HG03565 (cell line): ENCODE measurements around the gene CCL16.

Experiments
- ATAC-seq: cut with Tn5 transposase; IDR thresholded peaks from one replicate; pipeline ENCODE4 v1.9.1; 2021; ENCODE audit warnings: mild to moderate bottlenecking, moderate library complexity; ENCODE audit not compliant: unreplicated experiment

The CCL16 gene

DNA sequence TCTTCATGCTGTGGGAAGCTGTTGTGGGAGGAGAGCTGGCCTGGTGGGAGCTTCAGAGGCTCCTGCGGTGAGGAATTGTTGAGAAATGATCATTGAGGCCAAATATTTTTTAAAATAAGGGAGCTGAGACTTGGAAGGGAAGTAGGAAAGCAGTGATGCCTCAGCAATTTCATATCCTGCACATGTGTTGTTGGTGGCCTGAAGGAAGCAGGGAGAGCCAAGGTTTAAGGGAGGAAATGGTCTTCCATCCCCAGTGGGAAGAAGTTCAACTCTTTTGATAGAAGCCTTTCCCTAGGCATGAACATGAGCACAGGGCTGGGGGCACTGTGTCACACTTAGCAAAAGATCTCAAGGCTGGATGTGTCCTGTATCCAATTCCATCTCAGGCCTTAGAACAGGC is 5.3 kb upstream of the CCL16 start, which contains the start of gene CCL14:
Gene CCL14, minus strand, starts transcription at position 87 of the 400 bp plus-strand sequence. Its CDS starts 80 bp downstream, at position 7.
- no peak for ATAC-seq

DNA sequence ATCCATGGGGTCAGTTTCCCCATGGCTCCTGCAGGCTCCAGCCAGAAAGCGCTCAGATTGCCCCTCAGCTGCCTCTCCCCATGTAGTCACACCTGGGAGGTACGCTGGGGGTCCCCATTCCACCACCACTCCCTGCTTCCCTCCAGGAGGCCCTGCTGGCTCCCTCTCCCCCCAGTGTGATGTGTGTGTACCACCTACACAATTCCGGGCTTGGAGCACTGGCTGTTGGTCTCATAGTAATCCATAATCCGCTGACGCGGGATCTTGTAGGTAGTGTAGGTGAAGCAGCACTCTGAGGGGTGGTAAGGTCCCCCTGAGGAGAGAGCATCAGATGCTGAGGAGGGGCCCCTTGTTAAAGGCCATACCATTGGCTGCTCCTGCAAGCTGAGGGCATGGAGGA is 2.8 kb upstream of the CCL16 start:
- no peak for ATAC-seq

- ATAC-seq, result no peak
These were observed 1.3 kb upstream of the CCL16 start for GRCh38 chr17:35982409-35983191.

DNA sequence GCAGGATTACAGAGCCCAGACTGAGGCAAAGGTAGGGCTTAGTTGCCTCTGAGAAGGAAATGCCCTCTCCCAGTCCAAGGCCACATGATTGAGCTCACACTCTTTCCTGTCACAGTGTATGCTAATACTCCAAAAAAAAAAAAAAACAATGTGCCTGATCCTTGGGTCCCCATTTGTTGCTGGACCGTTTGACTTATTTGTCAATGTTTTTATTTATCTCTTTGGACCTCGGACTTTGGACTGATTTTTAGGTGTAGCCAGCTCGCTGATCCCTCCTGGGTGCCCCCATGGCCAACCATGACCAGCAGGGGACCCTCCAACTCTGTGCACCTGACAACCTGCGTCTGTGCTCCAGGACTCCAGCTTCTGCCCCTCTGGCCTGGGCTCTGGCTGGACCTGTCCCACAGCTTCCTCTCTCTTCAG is 622 bp upstream of the CCL16 start:
- no peak for ATAC-seq

DNA sequence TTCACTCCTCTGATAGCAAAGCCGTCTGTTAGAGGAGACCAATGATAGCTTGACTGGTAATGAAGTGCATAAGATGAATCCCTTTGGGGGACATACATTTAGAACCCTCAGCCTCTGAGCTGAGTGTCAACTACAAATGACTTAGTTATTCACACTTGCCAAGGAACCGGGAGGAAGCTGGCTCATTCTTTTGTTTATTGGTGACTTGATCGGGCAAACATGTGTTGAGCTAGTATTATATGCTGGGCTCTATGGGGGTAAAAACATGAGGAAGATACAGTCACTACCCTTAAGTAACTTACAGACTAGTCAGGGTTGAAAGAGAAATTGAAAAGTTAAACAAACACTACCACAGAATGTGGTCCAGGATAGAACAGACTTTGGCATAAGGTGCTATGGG is 3.0 kb downstream of the CCL16 start:
- ATAC-seq, result no peak

- ATAC-seq, result no peak
These were observed 3.8 kb downstream of the CCL16 start for GRCh38 chr17:35977509-35977908.

GRCh38 chr17:35973333-35974260 is 7.7 kb downstream of the CCL16 start:
- no peak for ATAC-seq

DNA sequence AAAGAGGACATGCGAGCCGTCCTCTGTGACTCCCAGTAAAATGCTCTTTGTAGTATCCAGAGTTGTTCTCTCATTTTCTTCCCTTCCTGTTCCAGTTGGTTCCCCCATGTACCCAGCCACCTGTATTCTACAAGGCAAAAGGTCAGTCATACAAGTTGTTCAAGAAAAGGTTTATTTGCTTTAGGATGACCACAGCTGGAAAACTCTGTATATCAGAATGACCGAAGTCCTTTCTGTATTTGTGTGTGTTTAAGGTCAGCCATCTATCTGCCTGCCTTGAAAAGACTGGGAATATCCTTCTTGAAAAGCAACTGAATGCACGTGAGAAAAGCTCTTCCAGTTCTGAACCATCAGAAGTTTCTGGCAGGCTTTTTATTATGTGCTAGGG is 8.4 kb downstream of the CCL16 start:
- no peak for ATAC-seq

GRCh38 chr17:35972535-35972934 is 8.8 kb downstream of the CCL16 start:
- ATAC-seq, result no peak

DNA sequence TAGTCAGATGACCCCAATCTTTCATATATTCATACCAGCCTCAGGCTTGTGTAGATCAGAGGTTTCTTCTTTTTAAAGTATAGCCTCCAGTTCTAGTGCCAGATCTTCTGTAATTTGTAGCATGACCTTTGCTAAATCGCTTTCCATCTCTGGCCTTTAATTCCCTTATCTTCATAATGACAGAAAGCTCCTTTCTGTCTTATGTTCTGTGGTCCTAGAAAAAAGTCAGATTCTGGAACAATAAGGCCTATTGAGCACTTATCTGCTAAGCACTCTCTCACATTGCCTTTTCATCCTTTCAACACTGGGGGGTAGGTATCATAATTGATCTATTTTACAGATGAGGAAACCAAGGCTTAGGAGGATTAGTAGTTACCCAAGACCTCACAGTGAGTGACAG is 9.2 kb downstream of the CCL16 start:
- ATAC-seq, result no peak

DNA sequence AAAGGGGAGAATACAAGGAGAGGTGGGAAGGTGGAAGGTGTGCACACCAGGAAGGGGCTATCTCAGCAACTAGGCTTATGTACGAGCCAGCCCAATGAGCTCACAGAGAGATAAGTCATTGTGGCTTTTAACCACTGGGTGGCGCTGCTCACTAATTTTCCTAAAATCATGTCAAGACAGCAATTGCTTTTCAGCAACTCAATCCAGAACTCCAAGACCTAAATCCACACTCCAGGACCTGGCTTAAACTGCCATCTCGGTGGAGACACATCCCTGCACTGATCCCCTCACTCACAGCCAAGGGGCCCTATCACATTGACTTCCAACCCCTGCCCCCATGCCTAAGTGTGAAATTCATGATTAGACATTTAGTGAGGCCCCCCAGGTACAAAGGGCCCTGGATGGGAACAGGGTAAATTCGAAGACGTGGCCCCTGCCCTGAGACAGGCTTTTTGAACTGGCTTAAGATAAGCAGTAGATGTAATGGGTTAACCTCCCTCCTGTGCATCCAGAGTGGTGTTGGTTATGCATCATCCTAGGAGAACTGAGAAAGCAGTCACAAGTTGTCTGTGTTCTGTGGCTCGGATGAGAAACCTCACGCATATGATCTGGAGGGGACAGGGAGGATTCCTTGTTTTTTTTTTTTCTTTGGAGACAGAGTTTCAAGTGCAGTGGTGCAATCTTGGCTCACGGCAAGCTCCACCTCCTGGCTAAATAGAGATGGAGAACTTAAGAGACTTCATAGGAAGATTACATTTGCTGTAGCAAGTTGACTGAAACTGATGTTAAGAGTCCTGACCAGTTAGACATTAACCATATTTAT is 11.5 kb downstream of the CCL16 start:
- no peak for ATAC-seq

GRCh38 chr17:35968520-35969054 is 12.7 kb downstream of the CCL16 start:
- no peak for ATAC-seq

GRCh38 chr17:35965272-35965671 is 16.0 kb downstream of the CCL16 start:
- no peak for ATAC-seq

DNA sequence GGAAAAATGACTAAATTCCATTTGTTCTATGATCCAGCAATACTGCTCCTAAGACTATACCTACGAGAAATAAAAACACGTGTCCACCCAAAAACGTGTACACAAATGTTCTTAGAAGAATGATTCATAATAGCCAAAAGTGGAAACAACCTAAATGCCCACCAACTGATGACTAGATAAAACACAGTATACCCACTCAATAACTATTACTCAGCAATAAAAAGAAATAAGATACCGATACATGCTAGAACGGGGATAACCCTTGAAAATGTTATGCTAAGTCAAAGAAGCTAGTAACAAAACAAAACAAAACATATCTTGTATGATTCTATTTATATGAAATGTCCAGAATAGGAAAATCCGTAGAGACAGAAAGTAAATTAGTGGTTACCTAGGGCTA is 17.6 kb downstream of the CCL16 start:
- ATAC-seq, result no peak

- no peak for ATAC-seq
These were observed 27.6 kb downstream of the CCL16 start for GRCh38 chr17:35953720-35954119.

GRCh38 chr17:35949401-35949800 is 31.9 kb downstream of the CCL16 start:
- no peak for ATAC-seq

DNA sequence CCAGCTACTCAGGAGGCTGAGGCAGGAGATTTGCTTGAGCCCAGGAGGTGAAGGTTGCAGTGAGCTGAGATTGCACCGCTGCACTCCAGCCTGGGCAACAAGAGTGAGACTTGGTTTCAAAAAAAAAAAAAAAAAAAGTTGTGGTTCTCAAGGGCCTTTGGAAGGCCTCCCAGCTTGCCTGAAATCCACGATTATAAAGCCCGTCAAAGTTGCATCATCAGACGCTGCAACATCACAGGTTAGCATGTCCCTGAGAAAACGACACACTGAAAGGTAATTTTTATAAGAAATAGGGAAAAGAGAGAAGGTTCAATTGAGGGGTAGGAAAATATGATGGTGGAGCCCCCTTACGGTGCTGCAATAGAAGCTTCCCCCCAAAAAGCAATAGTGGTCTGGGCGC is 33.2 kb downstream of the CCL16 start:
- ATAC-seq, result no peak

DNA sequence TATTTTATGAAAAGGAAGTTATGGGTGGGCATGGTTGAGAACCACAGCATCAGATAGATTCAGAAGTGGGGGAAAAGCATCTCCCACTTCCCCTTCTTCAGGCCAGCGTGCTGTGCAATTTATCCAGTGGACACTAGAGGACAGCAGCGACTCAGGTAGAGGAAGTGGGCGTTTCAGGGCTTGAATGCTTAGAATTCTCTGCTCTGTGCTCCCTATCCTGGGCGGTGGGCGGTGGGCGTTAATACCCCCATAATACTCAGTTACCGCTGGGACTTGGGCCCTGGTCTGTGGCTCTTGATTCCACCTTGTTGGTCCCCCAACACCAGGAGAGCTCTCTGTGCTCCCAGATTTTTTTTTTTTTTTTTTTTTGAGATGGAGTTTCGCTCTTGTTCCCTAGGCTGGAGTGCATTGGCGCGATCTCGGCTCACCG is 34.1 kb downstream of the CCL16 start:
- no peak for ATAC-seq

DNA sequence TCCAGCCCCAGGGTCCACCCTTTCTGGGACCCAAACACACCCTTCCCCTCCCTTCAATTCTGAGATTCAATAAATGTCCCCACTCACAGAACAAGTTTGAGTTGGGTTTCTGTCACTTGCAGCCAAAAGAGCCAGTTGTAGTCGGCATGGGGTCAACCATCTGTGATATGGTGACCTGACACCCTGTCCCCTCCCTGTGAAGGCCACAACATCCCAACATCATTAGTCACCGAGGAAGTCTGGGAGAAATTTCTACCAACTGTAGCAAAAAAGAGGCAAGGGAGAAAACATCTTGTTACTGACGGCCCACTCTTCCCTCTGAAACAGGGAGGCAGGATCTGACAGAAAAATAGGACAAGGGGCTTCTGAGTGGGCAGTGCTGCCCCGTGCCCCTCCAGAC is 37.1 kb downstream of the CCL16 start:
- no peak for ATAC-seq

GRCh38 chr17:35943537-35943936 is 37.8 kb downstream of the CCL16 start, which contains the start of gene LYZL6:
Gene LYZL6, minus strand, starts transcription at chr17:35943713. Its CDS starts 4,357 bp downstream, at chr17:35939356.
- no peak for ATAC-seq
